ENCODE measurements around the gene HIVEP1. TPM values are rescaled to one million over a fixed set of nuclear protein-coding genes. Genes with fewer than 3 reads are reported as not detected.

The HIVEP1 gene
- total RNA-seq, 2 donors from 2014 or later = 63.4 to 70.0 TPM

- DNase-seq (no peak), ATAC-seq (no peak)
- H3K36me3 Mint-ChIP-seq (ENCODE audit: low read depth) = no peaks in the 10 kb centered on the region
- no peak overlapping the region for H3K27ac Mint-ChIP-seq
- no peak overlapping the region for H3K4me3 Mint-ChIP-seq
- no peaks in the 10 kb centered on the region for H3K9me3 ChIP-seq (ENCODE audit: control insufficient read depth, low read length, poor library complexity, severe bottlenecking)
- peaks cover 6% of the 10 kb centered on the region for H3K27me3 Mint-ChIP-seq
- peaks cover 9% of the 10 kb centered on the region for H3K4me1 Mint-ChIP-seq
Measured at GRCh38 chr6:12001004-12001705, 11.0 kb upstream of the HIVEP1 start.

- no peaks in the 10 kb centered on the region for H3K9me3 ChIP-seq (ENCODE audit: control insufficient read depth, low read length, poor library complexity, severe bottlenecking)
- Mint-ChIP-seq H3K27ac (no peak overlapping the region), H3K4me3 (no peak overlapping the region), H3K27me3 (peaks cover 6% of the 10 kb centered on the region), H3K4me1 (peaks cover 9% of the 10 kb centered on the region), H3K36me3 (ENCODE audit: low read depth) (no peaks in the 10 kb centered on the region)
- ATAC-seq = no peak
- no peak for DNase-seq
Measured at GRCh38 chr6:12001706-12002435, 10.2 kb upstream of the HIVEP1 start.

- peaks cover 21% of the 10 kb centered on the region for H3K4me1 Mint-ChIP-seq
- peaks cover 3% of the 10 kb centered on the region for H3K36me3 Mint-ChIP-seq (ENCODE audit: low read depth)
- DNase-seq (no peak), ATAC-seq (no peak)
- no peak overlapping the region for H3K4me3 Mint-ChIP-seq
- no peaks in the 10 kb centered on the region for H3K27me3 Mint-ChIP-seq
- H3K9me3 ChIP-seq (ENCODE audit: control insufficient read depth, low read length, poor library complexity, severe bottlenecking) = no peaks in the 10 kb centered on the region
- H3K27ac Mint-ChIP-seq = peak overlapping the region; percentile 100
Measured at GRCh38 chr6:12007473-12007872, 4.6 kb upstream of the HIVEP1 start.

- H3K9me3 ChIP-seq (ENCODE audit: control insufficient read depth, low read length, poor library complexity, severe bottlenecking) = no peaks in the 10 kb centered on the region
- Mint-ChIP-seq H3K4me3 (peak overlapping the region; percentile 98), H3K27me3 (no peaks in the 10 kb centered on the region), H3K4me1 (peaks cover 21% of the 10 kb centered on the region), H3K36me3 (ENCODE audit: low read depth) (peaks cover 3% of the 10 kb centered on the region), H3K27ac (peak overlapping the region; percentile 100)
- DNase-seq = no peak
- no peak for ATAC-seq
Measured at GRCh38 chr6:12007887-12008286, 4.2 kb upstream of the HIVEP1 start.

- H3K4me1 Mint-ChIP-seq = peaks cover 25% of the 10 kb centered on the region
- DNase-seq = peak; percentile 76 to 82 (median 79)
- H3K27ac Mint-ChIP-seq = peak overlapping the region; percentile 100
- peak; percentile 56 for ATAC-seq
- H3K4me3 Mint-ChIP-seq = peak overlapping the region; percentile 98
- H3K36me3 Mint-ChIP-seq (ENCODE audit: low read depth) = peaks cover 7% of the 10 kb centered on the region
- H3K9me3 ChIP-seq (ENCODE audit: control insufficient read depth, low read length, poor library complexity, severe bottlenecking) = no peaks in the 10 kb centered on the region
- H3K27me3 Mint-ChIP-seq = no peaks in the 10 kb centered on the region
Measured at GRCh38 chr6:12008366-12009179, 3.5 kb upstream of the HIVEP1 start.

GRCh38 chr6:12009180-12009685, 2.9 kb upstream of the HIVEP1 start:
- peak overlapping the region; percentile 99 for H3K4me3 Mint-ChIP-seq
- H3K27me3 Mint-ChIP-seq = no peaks in the 10 kb centered on the region
- peak overlapping the region; percentile 100 for H3K27ac Mint-ChIP-seq
- DNase-seq (no peak), ATAC-seq (no peak)
- H3K36me3 Mint-ChIP-seq (ENCODE audit: low read depth) = peaks cover 7% of the 10 kb centered on the region
- no peaks in the 10 kb centered on the region for H3K9me3 ChIP-seq (ENCODE audit: control insufficient read depth, low read length, poor library complexity, severe bottlenecking)
- peaks cover 25% of the 10 kb centered on the region for H3K4me1 Mint-ChIP-seq

- ATAC-seq = no peak
- no peak for DNase-seq
- H3K36me3 Mint-ChIP-seq (ENCODE audit: low read depth) = peaks cover 7% of the 10 kb centered on the region
Measured at GRCh38 chr6:12009876-12010634, 2.1 kb upstream of the HIVEP1 start.

GRCh38 chr6:12010635-12011275, 1.4 kb upstream of the HIVEP1 start:
- Mint-ChIP-seq H3K27ac (peak overlapping the region; percentile 100), H3K4me1 (peaks cover 26% of the 10 kb centered on the region), H3K4me3 (peak overlapping the region; percentile 99), H3K36me3 (ENCODE audit: low read depth) (peaks cover 7% of the 10 kb centered on the region), H3K27me3 (no peaks in the 10 kb centered on the region)
- no peak for ATAC-seq
- no peaks in the 10 kb centered on the region for H3K9me3 ChIP-seq (ENCODE audit: control insufficient read depth, low read length, poor library complexity, severe bottlenecking)
- DNase-seq = peak in 2 of 3 donors; percentile 23 to 47

More at GRCh38 chr6:12009876-12010634, 2.1 kb upstream of the HIVEP1 start:
- Mint-ChIP-seq H3K27ac (peak overlapping the region; percentile 100), H3K4me1 (peaks cover 24% of the 10 kb centered on the region), H3K27me3 (no peaks in the 10 kb centered on the region), H3K4me3 (peak overlapping the region; percentile 99)
- H3K9me3 ChIP-seq (ENCODE audit: control insufficient read depth, low read length, poor library complexity, severe bottlenecking) = no peaks in the 10 kb centered on the region

- DNase-seq (peak; percentile 91 to 97 (median 95)), ATAC-seq (peak; percentile 76)
- peaks cover 9% of the 10 kb centered on the region for H3K36me3 Mint-ChIP-seq (ENCODE audit: low read depth)
- H3K4me1 Mint-ChIP-seq = peaks cover 26% of the 10 kb centered on the region
- H3K27ac Mint-ChIP-seq = peak overlapping the region; percentile 100
- no peaks in the 10 kb centered on the region for H3K27me3 Mint-ChIP-seq
- peak overlapping the region; percentile 99 for H3K4me3 Mint-ChIP-seq
- H3K9me3 ChIP-seq (ENCODE audit: control insufficient read depth, low read length, poor library complexity, severe bottlenecking) = no peaks in the 10 kb centered on the region
Measured at GRCh38 chr6:12011276-12012037, 655 bp upstream of the HIVEP1 start.

GRCh38 chr6:12012558-12013306, 620 bp downstream of the HIVEP1 start:
- peaks cover 26% of the 10 kb centered on the region for H3K4me1 Mint-ChIP-seq
- DNase-seq = peak; percentile 65 to 72 (median 66)
- no peaks in the 10 kb centered on the region for H3K27me3 Mint-ChIP-seq
- H3K9me3 ChIP-seq (ENCODE audit: control insufficient read depth, low read length, poor library complexity, severe bottlenecking) = no peaks in the 10 kb centered on the region
- H3K36me3 Mint-ChIP-seq (ENCODE audit: low read depth) = peaks cover 11% of the 10 kb centered on the region
- H3K27ac Mint-ChIP-seq = peak overlapping the region; percentile 98
- H3K4me3 Mint-ChIP-seq = peak overlapping the region; percentile 96
- peak; percentile 19 for ATAC-seq

GRCh38 chr6:12013307-12013719, 1.2 kb downstream of the HIVEP1 start:
- peaks cover 21% of the 10 kb centered on the region for H3K4me1 Mint-ChIP-seq
- DNase-seq = no peak

More at GRCh38 chr6:12013307-12013719, 1.2 kb downstream of the HIVEP1 start:
- H3K27ac Mint-ChIP-seq = peak overlapping the region; percentile 98
- H3K9me3 ChIP-seq (ENCODE audit: control insufficient read depth, low read length, poor library complexity, severe bottlenecking) = no peaks in the 10 kb centered on the region
- H3K27me3 Mint-ChIP-seq = no peaks in the 10 kb centered on the region
- peak overlapping the region; percentile 96 for H3K4me3 Mint-ChIP-seq
- ATAC-seq = no peak
- H3K36me3 Mint-ChIP-seq (ENCODE audit: low read depth) = peaks cover 11% of the 10 kb centered on the region

Measured in T-helper 17 cell (primary cell).